Prostate gland (tissue), 2 donors: ENCODE measurements around the gene HAUS5. TPM values are rescaled to one million over a fixed set of nuclear protein-coding genes. Genes with fewer than 3 reads are reported as not detected.

ENCODE experiments used
- DNase-seq: peaks from one replicate; pipeline ENCODE4 v3.0.0-alpha.2; 2019; ENCODE audit warnings: low spot score
- H3K27ac ChIP-seq, 2 donors: fragments of 200-600 bp; sonication (generic); 2 replicates each; pipeline ENCODE4 v1.5.1; 2017 to 2019
- H3K27me3 ChIP-seq: fragments of 200-600 bp; sonication (generic); replicated peaks from 2 replicates; pipeline ENCODE4 v1.5.1; 2019; ENCODE audit not compliant: insufficient read depth
- H3K36me3 ChIP-seq, 2 donors: fragments of 200-600 bp; sonication (generic); 1 replicate in 1 of 2; 2 replicates in 1 of 2; pipeline versions ENCODE4 v1.5.1 to v1.8.1; 2017 to 2019
- H3K4me1 ChIP-seq: fragments of 200-600 bp; sonication (generic); replicated peaks from 2 replicates; pipeline ENCODE4 v1.5.1; 2019
- H3K4me3 ChIP-seq, 2 donors: fragments of 200-600 bp; sonication (generic); 2 replicates each; pipeline ENCODE4 v1.5.1; 2017 to 2019
- H3K9me3 ChIP-seq: fragments of 200-600 bp; sonication (generic); 2 replicates; pipeline ENCODE4 v1.5.1; 2017
- POLR2A ChIP-seq: fragments of 450-650 bp; IDR thresholded peaks from one replicate; pipeline ENCODE4 v1.6.1; 2016; ENCODE audit warnings: antibody characterized with exemption, mild to moderate bottlenecking
- POLR2AphosphoS5 ChIP-seq: sonication (generic); formaldehyde crosslinking; IDR thresholded peaks from one replicate; pipeline ENCODE4 v1.6.1; 2017; ENCODE audit warnings: antibody characterized with exemption
- WGBS: methylation state at CpG from one replicate; pipeline ENCODE4 v1.1.5; 2018; 5-methylcytosine and 5-hydroxymethylcytosine counted together
- intact Hi-C: fragments of 100-400 bp; cut with DNase I; formaldehyde crosslinking; loops from one replicate; pipeline ENCODE4 v1.14.2; 2022
- total RNA-seq, 2 donors: library from RNA; depleted of rRNA; stranded (reverse); fragments of >200 nt; gene quantifications; one replicate each; pipeline ENCODE4 v1.1.0, GENCODE V29; 2016
- TF ChIP-seq, protein P1 (sequence below), 4 experiments: fragments of 200-600 bp in 2 of 4; fragments of 450-650 bp in 2 of 4; sonication (generic) in 2 of 4; IDR thresholded peaks; 1 replicate in 3 of 4; 2 replicates in 1 of 4; pipeline ENCODE4 v1.5.1; 2016 to 2019; ENCODE audit warnings: antibody characterized with exemption in 4 of 4, mild to moderate bottlenecking in 2 of 4, moderate library complexity in 2 of 4

Gene HAUS5
- total RNA-seq, 2 donors from 2014 or later = 10.0 to 17.5 TPM

DNA sequence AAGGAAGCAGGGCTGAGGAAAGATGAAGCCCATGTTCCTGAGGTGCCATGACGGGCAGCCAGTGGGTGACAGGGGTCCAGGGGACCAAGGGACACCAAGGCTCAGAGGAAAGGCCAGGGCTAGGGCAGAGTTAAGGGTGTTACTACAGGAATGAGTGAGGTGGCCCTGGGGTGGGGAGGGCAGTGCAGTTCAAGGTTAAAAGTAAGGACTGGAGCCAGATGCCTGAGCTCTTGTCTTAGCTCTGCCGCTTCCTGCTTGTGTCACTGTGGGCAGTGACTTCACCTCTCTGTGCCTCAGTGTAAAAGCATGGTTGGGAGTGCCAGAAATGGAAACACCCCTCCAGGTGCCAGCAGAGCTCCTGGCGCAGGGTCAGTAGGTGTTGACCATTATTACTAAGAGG lies 24.1 kb downstream of the HAUS5 start:
- intact Hi-C loops = no loop called here
- Histone ChIP-seq H3K27ac (no peak overlapping the region), H3K36me3 (peaks cover 11 to 26% of the 10 kb centered on the region in 2 donors), H3K4me1 (no peaks in the 10 kb centered on the region), H3K9me3 (no peaks in the 10 kb centered on the region), H3K4me3 (no peak overlapping the region), H3K27me3 (no peaks in the 10 kb centered on the region)
- TF ChIP-seq, protein P1, sequence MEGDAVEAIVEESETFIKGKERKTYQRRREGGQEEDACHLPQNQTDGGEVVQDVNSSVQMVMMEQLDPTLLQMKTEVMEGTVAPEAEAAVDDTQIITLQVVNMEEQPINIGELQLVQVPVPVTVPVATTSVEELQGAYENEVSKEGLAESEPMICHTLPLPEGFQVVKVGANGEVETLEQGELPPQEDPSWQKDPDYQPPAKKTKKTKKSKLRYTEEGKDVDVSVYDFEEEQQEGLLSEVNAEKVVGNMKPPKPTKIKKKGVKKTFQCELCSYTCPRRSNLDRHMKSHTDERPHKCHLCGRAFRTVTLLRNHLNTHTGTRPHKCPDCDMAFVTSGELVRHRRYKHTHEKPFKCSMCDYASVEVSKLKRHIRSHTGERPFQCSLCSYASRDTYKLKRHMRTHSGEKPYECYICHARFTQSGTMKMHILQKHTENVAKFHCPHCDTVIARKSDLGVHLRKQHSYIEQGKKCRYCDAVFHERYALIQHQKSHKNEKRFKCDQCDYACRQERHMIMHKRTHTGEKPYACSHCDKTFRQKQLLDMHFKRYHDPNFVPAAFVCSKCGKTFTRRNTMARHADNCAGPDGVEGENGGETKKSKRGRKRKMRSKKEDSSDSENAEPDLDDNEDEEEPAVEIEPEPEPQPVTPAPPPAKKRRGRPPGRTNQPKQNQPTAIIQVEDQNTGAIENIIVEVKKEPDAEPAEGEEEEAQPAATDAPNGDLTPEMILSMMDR (IDR thresholded peaks at IDR 0.05) = no peak
- no peak for TF ChIP-seq POLR2AphosphoS5
- no peak for TF ChIP-seq POLR2A
- 93% methylated on average over 3 of the region's 3 CpGs for WGBS
- no peak for DNase-seq

DNA sequence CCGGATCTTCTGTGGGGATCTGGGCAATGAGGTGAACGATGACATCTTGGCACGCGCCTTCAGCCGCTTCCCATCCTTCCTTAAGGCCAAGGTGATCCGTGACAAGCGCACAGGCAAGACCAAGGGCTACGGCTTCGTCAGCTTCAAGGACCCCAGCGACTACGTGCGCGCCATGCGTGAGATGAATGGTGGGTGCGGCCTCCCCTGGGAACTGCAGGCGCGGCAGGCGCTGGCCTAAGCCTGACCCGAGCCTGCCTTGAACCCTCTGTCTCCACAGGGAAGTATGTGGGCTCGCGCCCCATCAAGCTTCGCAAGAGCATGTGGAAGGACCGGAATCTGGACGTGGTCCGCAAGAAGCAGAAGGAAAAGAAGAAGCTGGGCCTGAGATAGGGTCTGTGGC lies 24.6 kb downstream of the HAUS5 start:
- no peaks in the 10 kb centered on the region for H3K27me3 ChIP-seq
- H3K9me3 ChIP-seq = no peaks in the 10 kb centered on the region
- H3K27ac ChIP-seq = no peak overlapping the region
- TF ChIP-seq POLR2AphosphoS5 = no peak
- no peak overlapping the region for H3K4me3 ChIP-seq
- peaks cover 11 to 26% of the 10 kb centered on the region in 2 donors for H3K36me3 ChIP-seq
- intact Hi-C loops = no loop called here
- no peaks in the 10 kb centered on the region for H3K4me1 ChIP-seq
- WGBS = 92% methylated on average over 25 of the region's 25 CpGs
- DNase-seq = no peak

DNA sequence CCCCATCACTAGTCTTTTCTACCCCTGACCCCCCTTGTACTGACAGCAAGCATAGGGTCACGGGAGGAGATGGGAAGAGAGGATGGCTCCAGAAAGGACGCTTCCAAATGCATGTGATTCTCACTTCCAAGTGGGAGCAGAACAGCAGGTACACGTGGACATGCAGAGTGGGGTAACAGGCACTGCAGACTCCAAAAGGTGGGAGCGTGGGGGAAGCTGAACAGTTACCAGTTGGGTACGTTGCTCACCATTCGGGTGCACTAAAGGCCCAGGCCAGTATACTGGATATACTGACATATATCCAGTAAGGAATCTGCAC lies 26.7 kb downstream of the HAUS5 start:
- no peaks in the 10 kb centered on the region for H3K27me3 ChIP-seq
- 39% methylated on average over 6 of the region's 6 CpGs for WGBS
- TF ChIP-seq, protein P1 (IDR thresholded peaks at IDR 0.05) = no peak
- TF ChIP-seq POLR2A (no peak), POLR2AphosphoS5 (no peak)
- intact Hi-C loops = no loop called here
- H3K4me3 ChIP-seq = no peak overlapping the region
- H3K4me1 ChIP-seq = no peaks in the 10 kb centered on the region
- no peak overlapping the region for H3K27ac ChIP-seq
- no peak for DNase-seq
- no peaks in the 10 kb centered on the region for H3K9me3 ChIP-seq
- H3K36me3 ChIP-seq = peaks cover 0 to 10% of the 10 kb centered on the region in 2 donors

DNA sequence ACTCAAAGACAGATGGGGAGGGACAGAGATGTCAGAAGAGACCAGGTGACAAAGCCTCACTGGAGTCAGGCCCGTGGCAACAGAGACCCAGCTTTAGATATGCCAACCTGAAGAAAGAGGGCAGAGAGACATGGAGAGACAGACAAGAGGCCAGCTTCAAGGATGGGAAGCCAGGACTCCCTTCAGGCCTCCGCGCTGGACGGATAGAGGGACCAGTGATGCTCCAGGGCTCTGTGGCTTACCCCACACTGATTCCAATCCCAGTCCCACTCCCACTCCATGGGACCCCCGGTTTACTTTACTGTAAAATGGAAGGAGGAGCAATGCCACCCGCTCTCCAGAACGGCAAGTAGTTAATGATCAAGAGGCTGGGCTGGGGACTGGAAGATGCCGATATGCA lies 27.3 kb downstream of the HAUS5 start:
- WGBS = 82% methylated on average over 8 of the region's 8 CpGs
- no peak for TF ChIP-seq POLR2AphosphoS5
- TF ChIP-seq, protein P1 (IDR thresholded peaks at IDR 0.05) = no peak
- TF ChIP-seq POLR2A = no peak
- H3K4me1 ChIP-seq = no peaks in the 10 kb centered on the region
- DNase-seq = no peak
- H3K27ac ChIP-seq = no peak overlapping the region
- H3K27me3 ChIP-seq = no peaks in the 10 kb centered on the region
- H3K36me3 ChIP-seq = peaks cover 0 to 10% of the 10 kb centered on the region in 2 donors
- no peak overlapping the region for H3K4me3 ChIP-seq
- intact Hi-C loops = no loop called here
- H3K9me3 ChIP-seq = no peaks in the 10 kb centered on the region

DNA sequence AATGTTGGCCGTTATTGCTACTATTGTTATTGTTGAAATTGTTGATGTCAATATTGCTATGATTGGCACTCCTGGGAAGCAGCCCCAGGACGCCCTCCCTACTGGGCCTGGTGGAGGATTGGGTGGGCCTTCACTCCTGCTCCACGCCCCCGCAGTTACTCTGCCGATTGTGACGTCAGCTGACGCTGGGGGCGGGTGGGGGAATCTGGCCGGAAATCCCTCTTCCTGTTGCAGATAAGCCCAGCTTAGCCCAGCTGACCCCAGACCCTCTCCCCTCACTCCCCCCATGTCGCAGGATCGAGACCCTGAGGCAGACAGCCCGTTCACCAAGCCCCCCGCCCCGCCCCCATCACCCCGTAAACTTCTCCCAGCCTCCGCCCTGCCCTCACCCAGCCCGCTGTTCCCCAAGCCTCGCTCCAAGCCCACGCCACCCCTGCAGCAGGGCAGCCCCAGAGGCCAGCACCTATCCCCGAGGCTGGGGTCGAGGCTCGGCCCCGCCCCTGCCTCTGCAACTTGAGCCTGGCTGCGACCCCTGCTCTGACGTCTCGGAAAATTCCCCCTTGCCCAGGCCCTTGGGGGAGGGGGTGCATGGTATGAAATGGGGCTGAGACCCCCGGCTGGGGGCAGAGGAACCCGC lies 29.1 kb downstream of the HAUS5 start, which contains the start of gene ETV2:
Gene ETV2, plus strand, starts transcription at position 231 of the 637 bp plus-strand sequence. CDS start 716 bp downstream, outside the sequence.
- Histone ChIP-seq H3K27ac (no peak within 1 kb of the TSS), H3K4me3 (no peak within 1 kb of the TSS), H3K27me3 (no peaks in the 10 kb centered on the region), H3K4me1 (no peaks in the 10 kb centered on the region), H3K9me3 (no peaks in the 10 kb centered on the region), H3K36me3 (peaks cover 0 to 10% of the 10 kb centered on the region in 2 donors)
- TF ChIP-seq POLR2AphosphoS5 = no peak
- no peak for TF ChIP-seq POLR2A
- TF ChIP-seq, protein P1 (IDR thresholded peaks at IDR 0.05) = no peak
- no peak for DNase-seq
- intact Hi-C loops = no loop called here
- WGBS = 22% methylated on average over 21 of the region's 28 CpGs
